Anterior cingulate cortex (tissue), 58 donors: ENCODE results near the gene LRMDA.

ENCODE experiments used
- DNase-seq, 58 donors: peaks; one replicate each; lab custom pipeline; 2025; lab: John Stamatoyannopoulos, UW

The LRMDA gene

GRCh38 chr10:75441682-75442081 lies 10.3 kb downstream of the LRMDA start:
- no peak for DNase-seq

- DNase-seq = no peak
Measured at GRCh38 chr10:75443362-75443761, 11.9 kb downstream of the LRMDA start.

- DNase-seq = no peak
Measured at GRCh38 chr10:75444781-75445386, 13.5 kb downstream of the LRMDA start.

GRCh38 chr10:75446508-75446907 lies 15.1 kb downstream of the LRMDA start:
- no peak for DNase-seq

- DNase-seq = no peak
Measured at GRCh38 chr10:75448166-75448565, 16.7 kb downstream of the LRMDA start.

GRCh38 chr10:75449382-75450074 lies 18.1 kb downstream of the LRMDA start:
- DNase-seq = no peak

GRCh38 chr10:75450075-75450445 lies 18.6 kb downstream of the LRMDA start:
- no peak for DNase-seq

- DNase-seq = no peak
Measured at GRCh38 chr10:75450644-75451640, 19.5 kb downstream of the LRMDA start.

GRCh38 chr10:75451831-75452230 lies 20.4 kb downstream of the LRMDA start:
- DNase-seq = no peak

- DNase-seq = no peak
Measured at GRCh38 chr10:75452997-75453396, 21.6 kb downstream of the LRMDA start.

- DNase-seq = no peak
Measured at GRCh38 chr10:75456122-75456521, 24.7 kb downstream of the LRMDA start.

- DNase-seq = no peak
Measured at GRCh38 chr10:75460059-75460458, 28.6 kb downstream of the LRMDA start.

GRCh38 chr10:75461672-75462649 lies 30.5 kb downstream of the LRMDA start:
- DNase-seq = no peak

GRCh38 chr10:75462865-75463264 lies 31.4 kb downstream of the LRMDA start:
- no peak for DNase-seq

GRCh38 chr10:75464478-75465449 lies 33.3 kb downstream of the LRMDA start:
- DNase-seq = no peak

- no peak for DNase-seq
Measured at GRCh38 chr10:75465450-75465827, 34.0 kb downstream of the LRMDA start.

- DNase-seq = no peak
Measured at GRCh38 chr10:75466001-75466400, 34.6 kb downstream of the LRMDA start.

GRCh38 chr10:75466886-75467285 lies 35.5 kb downstream of the LRMDA start:
- DNase-seq = no peak

GRCh38 chr10:75468612-75469005 lies 37.2 kb downstream of the LRMDA start:
- no peak for DNase-seq
